K562 (cell line): ENCODE measurements around the gene SH2D3A. TPM values are rescaled to one million over a fixed set of nuclear protein-coding genes. Genes with fewer than 3 reads are reported as not detected.

ENCODE experiments used
- ARID2 ChIP-seq: fragments of 450-650 bp; IDR thresholded peaks from 2 replicates; pipeline ENCODE4 v1.6.1; 2017; ENCODE audit warnings: antibody characterized with exemption, mild to moderate bottlenecking
- GTF2A2 ChIP-seq: IDR thresholded peaks from 2 replicates; pipeline ENCODE4 v1.6.1; 2016; ENCODE audit warnings: mild to moderate bottlenecking, missing genetic modification characterization, missing compliant biosample characterization
- RBM34 ChIP-seq: fragments of 200-400 bp; formaldehyde crosslinking; IDR thresholded peaks from 2 replicates; pipeline ENCODE4 v1.6.1; 2018; ENCODE audit warnings: low read length, borderline replicate concordance; ENCODE audit not compliant: insufficient read depth
- ZNF146 ChIP-seq: IDR thresholded peaks from one replicate; pipeline ENCODE4 v1.6.1; 2018; ENCODE audit warnings: missing compliant biosample characterization; ENCODE audit not compliant: unreplicated experiment
- polyA plus RNA-seq, 8 experiments: library from polyadenylated mRNA; depleted of rRNA in 4 of 8; stranded (reverse) in 5 of 8; unstranded in 3 of 8; fragments of >200 nt; fragmentation: Nextera tagmentation in 2 of 8; fragmentation: Illumina TruSeq in 1 of 8; extraction: Ambion mirVana in 2 of 8; extraction: Trizol in 1 of 8; gene quantifications; 2 replicates each; pipeline versions ENCODE4 v1.2.1 to v1.2.3, GENCODE V29; 2011 to 2014; ENCODE audit warnings: inconsistent platforms in 1 of 8, missing spikeins in 1 of 8
- total RNA-seq, 7 experiments: library from RNA; depleted of rRNA in 6 of 7; stranded (reverse); fragments of >200 nt in 6 of 7; fragmentation: Illumina TruSeq in 2 of 7; extraction: Trizol in 2 of 7; gene quantifications; 2 replicates each; pipeline versions ENCODE4 v1.2.1 to v1.2.3, GENCODE V29; 2011 to 2021; ENCODE audit warnings: low replicate concordance in 1 of 7
- TF ChIP-seq, protein P1 (sequence below), 2 experiments: fragments of 450-650 bp in 1 of 2; IDR thresholded peaks; 2 replicates each; pipeline ENCODE4 v1.6.1; 2011 to 2017; ENCODE audit warnings: low read depth in 2 of 2, antibody characterized with exemption in 1 of 2, borderline replicate concordance in 1 of 2, low read length in 1 of 2, mild to moderate bottlenecking in 1 of 2, mixed read lengths in 1 of 2; ENCODE audit not compliant: control insufficient read depth in 1 of 2
- TF ChIP-seq, protein P2 (sequence below): fragments of 450-650 bp; IDR thresholded peaks from 2 replicates; pipeline ENCODE4 v1.6.1; 2018; ENCODE audit not compliant: partially characterized antibody

SH2D3A gene
- total and polyA plus RNA-seq, 9 of the 15 experiments (the other 6 are each of a cell fraction or from before 2014, with no cell fraction given): 0.75 to 26.3 (median 8.9) TPM

DNA sequence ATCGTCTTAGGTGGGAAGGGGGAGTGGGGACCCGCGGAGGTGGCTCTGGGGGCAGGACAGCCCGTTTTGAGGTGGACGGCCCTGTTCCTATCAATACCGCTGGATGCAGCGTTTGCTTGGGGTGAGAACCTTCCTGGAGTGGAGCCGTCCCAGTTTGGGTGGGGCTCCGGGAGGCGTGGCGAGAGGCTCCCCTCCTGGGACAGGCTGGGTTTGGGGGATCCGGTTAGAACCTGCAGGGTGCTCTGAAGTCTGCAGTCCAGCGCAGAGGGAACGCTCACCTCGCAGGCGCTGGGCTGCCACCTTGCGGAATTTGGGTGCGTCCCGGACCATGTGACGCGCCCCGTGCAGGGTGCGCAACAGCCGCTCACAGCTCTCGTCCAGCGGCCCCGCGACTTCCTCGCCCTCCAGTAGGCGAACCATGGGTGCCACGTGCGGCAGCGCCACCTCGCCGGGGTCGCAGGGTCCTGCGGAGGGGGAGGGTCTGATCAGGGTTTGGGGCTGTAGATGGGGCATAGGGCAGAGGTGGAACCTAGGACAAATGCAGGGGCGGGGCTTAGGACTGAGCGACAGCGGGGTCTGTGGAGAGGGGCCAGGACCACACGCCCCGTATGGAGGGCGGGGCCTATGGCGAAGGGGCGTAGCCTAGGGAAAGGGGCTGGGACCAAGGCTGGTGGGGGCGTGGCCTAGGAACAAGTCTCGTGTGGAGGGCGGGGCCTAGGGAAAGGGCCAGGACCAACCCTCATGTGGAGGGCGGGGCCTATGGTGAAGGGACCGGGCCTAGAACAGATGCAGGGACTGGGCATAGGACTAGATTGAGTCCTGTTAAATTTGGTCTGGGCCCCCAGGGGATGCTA is 13.8 kb downstream of the SH2D3A start (continued):
- TF ChIP-seq, protein P1, sequence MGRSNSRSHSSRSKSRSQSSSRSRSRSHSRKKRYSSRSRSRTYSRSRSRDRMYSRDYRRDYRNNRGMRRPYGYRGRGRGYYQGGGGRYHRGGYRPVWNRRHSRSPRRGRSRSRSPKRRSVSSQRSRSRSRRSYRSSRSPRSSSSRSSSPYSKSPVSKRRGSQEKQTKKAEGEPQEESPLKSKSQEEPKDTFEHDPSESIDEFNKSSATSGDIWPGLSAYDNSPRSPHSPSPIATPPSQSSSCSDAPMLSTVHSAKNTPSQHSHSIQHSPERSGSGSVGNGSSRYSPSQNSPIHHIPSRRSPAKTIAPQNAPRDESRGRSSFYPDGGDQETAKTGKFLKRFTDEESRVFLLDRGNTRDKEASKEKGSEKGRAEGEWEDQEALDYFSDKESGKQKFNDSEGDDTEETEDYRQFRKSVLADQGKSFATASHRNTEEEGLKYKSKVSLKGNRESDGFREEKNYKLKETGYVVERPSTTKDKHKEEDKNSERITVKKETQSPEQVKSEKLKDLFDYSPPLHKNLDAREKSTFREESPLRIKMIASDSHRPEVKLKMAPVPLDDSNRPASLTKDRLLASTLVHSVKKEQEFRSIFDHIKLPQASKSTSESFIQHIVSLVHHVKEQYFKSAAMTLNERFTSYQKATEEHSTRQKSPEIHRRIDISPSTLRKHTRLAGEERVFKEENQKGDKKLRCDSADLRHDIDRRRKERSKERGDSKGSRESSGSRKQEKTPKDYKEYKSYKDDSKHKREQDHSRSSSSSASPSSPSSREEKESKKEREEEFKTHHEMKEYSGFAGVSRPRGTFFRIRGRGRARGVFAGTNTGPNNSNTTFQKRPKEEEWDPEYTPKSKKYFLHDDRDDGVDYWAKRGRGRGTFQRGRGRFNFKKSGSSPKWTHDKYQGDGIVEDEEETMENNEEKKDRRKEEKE (IDR thresholded peaks at IDR 0.05; ENCODE audit: borderline replicate concordance in 1 of 2, control insufficient read depth in 1 of 2, low read depth in 2 of 2, low read length in 1 of 2): peak in 1 of 2 experiments; percentile 52; a peak in 1 of 4 replicates
- TF ChIP-seq ARID2 (0 out of 2 replicates have a peak, but pooled peaks have one; percentile 34), ZNF146 (no peak), RBM34 (no peak), GTF2A2 (tag) (no peak)
- TF ChIP-seq, protein P2, sequence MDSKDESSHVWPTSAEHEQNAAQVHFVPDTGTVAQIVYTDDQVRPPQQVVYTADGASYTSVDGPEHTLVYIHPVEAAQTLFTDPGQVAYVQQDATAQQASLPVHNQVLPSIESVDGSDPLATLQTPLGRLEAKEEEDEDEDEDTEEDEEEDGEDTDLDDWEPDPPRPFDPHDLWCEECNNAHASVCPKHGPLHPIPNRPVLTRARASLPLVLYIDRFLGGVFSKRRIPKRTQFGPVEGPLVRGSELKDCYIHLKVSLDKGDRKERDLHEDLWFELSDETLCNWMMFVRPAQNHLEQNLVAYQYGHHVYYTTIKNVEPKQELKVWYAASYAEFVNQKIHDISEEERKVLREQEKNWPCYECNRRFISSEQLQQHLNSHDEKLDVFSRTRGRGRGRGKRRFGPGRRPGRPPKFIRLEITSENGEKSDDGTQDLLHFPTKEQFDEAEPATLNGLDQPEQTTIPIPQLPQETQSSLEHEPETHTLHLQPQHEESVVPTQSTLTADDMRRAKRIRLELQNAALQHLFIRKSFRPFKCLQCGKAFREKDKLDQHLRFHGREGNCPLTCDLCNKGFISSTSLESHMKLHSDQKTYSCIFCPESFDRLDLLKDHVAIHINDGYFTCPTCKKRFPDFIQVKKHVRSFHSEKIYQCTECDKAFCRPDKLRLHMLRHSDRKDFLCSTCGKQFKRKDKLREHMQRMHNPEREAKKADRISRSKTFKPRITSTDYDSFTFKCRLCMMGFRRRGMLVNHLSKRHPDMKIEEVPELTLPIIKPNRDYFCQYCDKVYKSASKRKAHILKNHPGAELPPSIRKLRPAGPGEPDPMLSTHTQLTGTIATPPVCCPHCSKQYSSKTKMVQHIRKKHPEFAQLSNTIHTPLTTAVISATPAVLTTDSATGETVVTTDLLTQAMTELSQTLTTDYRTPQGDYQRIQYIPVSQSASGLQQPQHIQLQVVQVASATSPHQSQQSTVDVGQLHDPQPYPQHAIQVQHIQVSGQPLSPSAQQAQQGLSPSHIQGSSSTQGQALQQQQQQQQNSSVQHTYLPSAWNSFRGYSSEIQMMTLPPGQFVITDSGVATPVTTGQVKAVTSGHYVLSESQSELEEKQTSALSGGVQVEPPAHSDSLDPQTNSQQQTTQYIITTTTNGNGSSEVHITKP: peak; percentile 80
